T-helper 1 cell treated with Interleukin-12 subunit alpha and Interleukin-12 subunit beta and Interleukin-4 antibody, amounts not matched to agents 30 ng/mL and 1 ng/mL, for 36 hours (primary cell): ENCODE data around the gene SUPT3H. TPM values are rescaled to one million over a fixed set of nuclear protein-coding genes. Genes with fewer than 3 reads are reported as not detected.
"Not testable (repeated sequence)": the region's sequence is repeated elsewhere in the genome, so short reads cannot be mapped to it uniquely, and the experiment has no call there.

Experiments used
- intact Hi-C: fragments of 100-400 bp; cut with micrococcal nuclease; formaldehyde crosslinking; loops from one replicate; pipeline ENCODE4 v1.15.1; 2024
- total RNA-seq: library from RNA; stranded (reverse); gene quantifications from 2 replicates; pipeline ENCODE4 v1.2.3, GENCODE V29; 2022

The SUPT3H gene
- total RNA-seq, 1 donor from 2014 or later, result 8.1 TPM

- intact Hi-C loops, result loop anchor here (2.0 to 10.0 kb wide), 2 partner anchors 371 to 663 kb away; no protein-coding TSS in a partner anchor
Measured at GRCh38 chr6:44921798-44922197, 455.9 kb downstream of the SUPT3H start.

- intact Hi-C loops, result loop anchor here (10.0 kb wide), 1 partner anchor 664 kb away; no protein-coding TSS in a partner anchor
Measured at GRCh38 chr6:44920952-44921491, 456.7 kb downstream of the SUPT3H start.

GRCh38 chr6:44918671-44919296, 458.9 kb downstream of the SUPT3H start:
- intact Hi-C loops, result no loop called here

- intact Hi-C loops, result no loop called here
Measured at GRCh38 chr6:44917430-44917829, 460.3 kb downstream of the SUPT3H start.

- intact Hi-C loops, result no loop called here
Measured at GRCh38 chr6:44915111-44915510, 462.6 kb downstream of the SUPT3H start.

DNA sequence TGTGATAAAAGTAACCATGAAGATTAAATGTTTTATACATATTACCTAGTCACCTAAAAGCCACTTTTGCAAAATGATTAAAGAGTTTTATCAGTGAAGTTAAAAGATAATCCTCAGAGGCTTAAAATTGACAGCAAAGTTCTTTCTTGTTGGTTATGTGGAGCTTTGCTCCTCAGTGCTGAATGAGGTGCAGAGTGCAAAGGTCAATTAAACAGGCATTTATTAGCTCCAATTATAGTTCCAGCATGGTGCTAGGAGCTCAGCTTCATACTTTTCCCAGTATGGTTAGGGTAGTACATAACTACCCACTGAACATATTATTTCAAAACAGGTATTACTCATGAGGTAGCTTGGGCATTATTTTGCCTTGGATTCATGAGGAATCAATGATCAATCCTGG, 463.6 kb downstream of the SUPT3H start:
- intact Hi-C loops, result no loop called here

DNA sequence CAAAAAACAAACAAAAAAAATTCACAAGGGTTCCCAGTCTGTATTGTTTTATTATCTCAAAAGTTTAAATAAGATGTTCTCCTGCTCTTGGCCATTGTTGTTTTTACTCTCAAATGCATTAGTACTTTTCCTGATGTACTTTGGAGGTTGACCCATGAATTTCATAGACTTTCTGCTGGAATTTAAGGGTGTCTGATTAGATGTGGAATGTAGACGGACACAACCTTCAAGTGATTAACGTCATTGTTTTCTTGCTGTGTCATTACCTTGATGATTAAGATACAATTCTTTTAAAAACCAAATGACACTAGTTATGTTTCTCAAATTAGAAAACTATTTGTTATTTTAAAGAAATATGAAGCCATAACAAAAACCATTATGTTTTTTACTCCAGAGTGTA, 471.0 kb downstream of the SUPT3H start:
- intact Hi-C loops, result no loop called here

- intact Hi-C loops, result not testable (repeated sequence)
Measured at GRCh38 chr6:44900358-44900757, 477.4 kb downstream of the SUPT3H start.

DNA sequence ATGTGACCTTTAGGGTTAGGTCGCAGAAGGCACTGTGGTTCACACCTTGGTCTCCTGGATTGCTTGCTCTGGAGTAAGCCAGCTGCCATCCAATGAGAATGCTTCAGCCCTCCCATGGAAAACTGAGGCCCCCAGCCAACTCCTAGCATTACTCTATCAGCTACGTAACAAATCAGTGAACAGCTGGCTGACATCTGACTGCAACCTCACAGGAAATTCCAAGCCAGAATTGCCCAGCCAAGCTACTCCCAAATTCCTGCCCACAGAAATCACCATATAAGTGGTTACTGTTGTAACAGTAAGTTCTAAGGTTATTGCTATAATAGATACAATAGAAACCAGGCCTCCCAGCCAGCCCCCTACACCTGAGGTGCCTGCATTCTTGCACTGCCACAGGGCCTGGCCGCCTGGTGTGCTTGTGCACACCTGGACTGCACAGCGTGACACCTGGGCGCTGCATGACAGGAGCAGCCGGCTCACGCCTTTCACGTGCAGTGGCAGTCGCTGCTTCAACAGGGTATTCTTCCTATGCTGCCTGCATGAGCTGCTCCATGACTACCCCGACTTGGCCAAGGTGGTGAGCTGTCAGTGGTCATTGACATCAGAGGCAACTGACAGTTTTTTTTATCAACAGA, 479.3 kb downstream of the SUPT3H start:
- intact Hi-C loops, result no loop called here

DNA sequence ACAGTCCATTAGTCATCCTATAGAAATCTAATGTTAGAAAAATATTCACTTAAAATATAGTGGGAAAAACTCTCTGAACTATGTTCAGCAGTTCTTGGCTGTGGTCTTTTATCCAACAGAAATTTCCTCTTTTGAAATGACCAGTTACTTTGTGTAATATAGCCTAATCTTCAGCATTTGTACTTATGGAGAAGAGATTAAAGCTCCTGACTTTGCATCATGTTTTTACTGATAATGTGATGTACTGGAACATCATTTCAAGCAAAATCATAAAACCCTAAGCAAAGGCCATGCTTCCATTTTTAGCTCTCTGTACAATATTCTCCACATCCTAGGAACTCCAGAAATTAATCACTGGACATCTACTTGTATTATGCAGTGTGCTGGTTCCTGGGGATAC, 480.4 kb downstream of the SUPT3H start:
- intact Hi-C loops, result no loop called here

DNA sequence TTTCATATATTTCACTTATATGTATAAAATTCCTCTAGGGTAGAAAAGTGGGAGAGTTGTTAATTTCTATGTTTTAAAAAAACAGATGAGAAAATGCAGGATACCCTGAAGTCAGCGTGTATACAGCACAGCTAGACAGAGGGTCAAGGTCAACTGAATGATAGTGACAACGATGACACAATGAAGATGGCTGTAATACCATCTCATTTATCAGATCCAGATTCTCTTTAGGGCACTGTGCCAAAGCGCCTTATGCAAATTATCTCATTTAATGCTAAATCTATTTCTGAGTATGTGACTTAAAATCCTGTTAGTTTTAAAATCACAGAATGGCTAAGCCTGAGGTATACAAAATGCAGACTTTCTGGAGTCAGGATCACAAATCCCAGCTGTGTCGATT, 481.0 kb downstream of the SUPT3H start:
- intact Hi-C loops, result no loop called here

GRCh38 chr6:44892579-44892978, 485.2 kb downstream of the SUPT3H start:
- intact Hi-C loops, result no loop called here

GRCh38 chr6:44879071-44879470, 498.7 kb downstream of the SUPT3H start:
- intact Hi-C loops, result not testable (repeated sequence)

- intact Hi-C loops, result not testable (repeated sequence)
Measured at GRCh38 chr6:44876638-44877037, 501.1 kb downstream of the SUPT3H start.

GRCh38 chr6:44869321-44869897, 508.3 kb downstream of the SUPT3H start:
- intact Hi-C loops, result no loop called here

- intact Hi-C loops, result no loop called here
Measured at GRCh38 chr6:44868910-44869309, 508.8 kb downstream of the SUPT3H start.

DNA sequence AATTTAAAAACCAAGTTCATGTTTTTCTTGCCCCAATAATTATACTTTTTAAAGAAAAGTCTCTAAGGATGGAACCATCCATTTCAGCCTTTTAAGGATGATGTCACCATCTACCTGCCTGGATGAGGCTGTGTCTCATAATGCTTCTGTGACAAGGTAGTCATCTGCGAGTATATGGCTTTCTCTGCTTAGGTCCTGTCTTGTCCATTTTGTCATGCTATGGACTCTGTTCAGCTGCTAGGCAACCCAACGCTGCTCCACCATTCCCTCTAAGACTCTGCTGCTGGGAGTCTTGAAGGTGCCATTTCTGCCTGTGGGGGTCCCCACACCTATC, 509.4 kb downstream of the SUPT3H start:
- intact Hi-C loops, result no loop called here

DNA sequence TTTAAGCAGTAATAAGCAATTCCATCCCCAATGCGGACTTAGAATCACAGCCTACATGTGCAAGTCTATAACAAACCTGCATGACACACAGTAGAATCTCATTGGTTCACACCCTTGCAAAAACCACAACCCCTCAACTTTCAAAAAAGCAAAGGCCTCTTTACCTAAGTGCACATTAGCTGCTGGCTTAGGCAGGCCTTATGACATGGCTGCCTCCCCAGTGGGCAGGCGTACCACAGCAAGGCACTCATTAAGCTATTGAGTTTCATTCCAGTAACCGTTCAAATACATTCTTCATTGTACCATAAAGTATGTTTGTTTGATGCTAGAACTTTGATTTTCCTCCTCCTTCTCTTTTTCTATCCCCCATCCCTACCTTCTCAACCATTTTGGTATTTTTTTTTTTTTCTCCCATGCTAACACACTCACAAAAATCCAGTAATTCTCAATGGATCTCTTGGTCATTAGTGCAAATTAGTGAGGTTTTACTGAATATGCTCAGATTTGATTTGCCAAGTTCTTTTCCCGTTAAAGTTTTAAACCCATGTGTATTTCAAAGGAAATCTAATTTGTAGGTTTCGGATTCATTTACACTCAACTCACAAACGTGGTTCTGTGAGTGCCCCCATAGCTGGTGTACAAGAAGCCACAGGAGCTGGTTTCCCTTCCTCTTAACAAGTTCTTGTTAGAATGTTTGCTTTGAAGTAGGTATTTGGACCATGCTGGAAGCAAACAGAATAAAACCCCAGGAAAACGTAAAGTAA, 510.0 kb downstream of the SUPT3H start:
- intact Hi-C loops, result no loop called here

DNA sequence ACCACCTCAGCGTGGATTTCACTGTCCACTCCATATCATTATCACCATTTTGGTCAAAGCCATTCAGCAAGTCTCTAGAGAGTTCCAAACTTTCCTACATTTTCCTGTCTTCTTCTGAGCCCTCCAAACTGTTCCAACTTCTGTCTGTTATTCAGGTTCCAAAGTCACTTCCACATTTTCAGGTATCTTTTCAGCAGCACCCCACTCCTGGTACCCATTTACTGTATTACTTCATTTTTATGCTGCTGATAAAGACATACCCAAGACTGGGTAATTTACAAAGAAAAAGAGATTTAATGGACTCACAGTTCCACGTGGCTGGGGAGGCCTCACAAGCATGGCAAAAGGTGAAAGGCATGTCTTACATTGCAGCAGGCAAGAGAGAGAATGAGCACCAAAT, 512.5 kb downstream of the SUPT3H start:
- intact Hi-C loops, result not testable (repeated sequence)

DNA sequence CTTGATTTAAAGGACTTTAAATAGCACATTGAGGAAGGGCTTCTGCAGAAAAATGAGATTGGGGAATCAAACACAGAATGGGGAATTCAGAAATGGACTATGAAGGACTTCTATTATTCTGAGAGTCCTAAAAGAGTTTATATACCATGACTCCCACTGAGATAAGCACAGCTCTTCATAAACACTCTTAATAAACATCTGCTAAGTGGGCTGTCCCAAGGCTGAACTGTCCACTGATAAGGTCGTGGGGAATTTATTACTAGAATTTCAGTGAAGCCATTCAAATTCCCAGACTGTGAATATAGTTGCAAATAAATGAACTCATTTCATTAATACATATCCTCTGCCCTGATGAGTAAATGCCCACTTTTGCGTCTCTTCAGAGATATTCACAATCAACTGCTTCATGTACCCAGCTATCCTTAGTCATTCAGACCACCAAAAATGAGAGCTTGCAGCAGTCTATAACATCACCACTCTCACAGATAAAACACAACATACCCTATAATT, 517.8 kb downstream of the SUPT3H start:
- intact Hi-C loops, result no loop called here

DNA sequence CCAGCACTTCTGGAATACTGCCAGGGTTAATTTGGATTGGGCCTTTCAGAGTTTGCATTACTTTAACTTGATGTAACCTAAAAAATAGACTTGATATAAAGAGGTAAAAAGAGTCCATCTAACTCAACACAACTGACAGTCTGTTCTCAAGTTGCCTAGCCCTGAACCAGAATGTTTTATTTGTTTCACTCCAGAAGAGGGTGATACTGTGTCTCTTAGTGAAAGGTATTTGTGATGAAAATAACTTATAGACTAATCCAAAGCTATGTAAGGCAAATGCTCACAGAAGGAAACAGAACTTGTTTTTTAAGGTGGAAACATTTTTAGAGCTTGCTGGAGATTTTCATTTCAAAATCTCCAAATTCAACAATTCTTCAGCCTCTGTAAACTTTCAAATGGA, 518.7 kb downstream of the SUPT3H start:
- intact Hi-C loops, result no loop called here

- intact Hi-C loops, result no loop called here
Measured at GRCh38 chr6:44856479-44856878, 521.3 kb downstream of the SUPT3H start.
